GM19438 (cell line): ENCODE data around the gene KEL.

Experiments used
- ATAC-seq: cut with Tn5 transposase; IDR thresholded peaks from one replicate; pipeline ENCODE4 v1.9.1; 2021; ENCODE audit warnings: low read depth; ENCODE audit not compliant: unreplicated experiment

KEL gene

GRCh38 chr7:142962991-142963390 lies 828 bp upstream of the KEL start:
- ATAC-seq, result no peak

GRCh38 chr7:142961595-142961972 lies 579 bp downstream of the KEL start:
- ATAC-seq, result no peak

DNA sequence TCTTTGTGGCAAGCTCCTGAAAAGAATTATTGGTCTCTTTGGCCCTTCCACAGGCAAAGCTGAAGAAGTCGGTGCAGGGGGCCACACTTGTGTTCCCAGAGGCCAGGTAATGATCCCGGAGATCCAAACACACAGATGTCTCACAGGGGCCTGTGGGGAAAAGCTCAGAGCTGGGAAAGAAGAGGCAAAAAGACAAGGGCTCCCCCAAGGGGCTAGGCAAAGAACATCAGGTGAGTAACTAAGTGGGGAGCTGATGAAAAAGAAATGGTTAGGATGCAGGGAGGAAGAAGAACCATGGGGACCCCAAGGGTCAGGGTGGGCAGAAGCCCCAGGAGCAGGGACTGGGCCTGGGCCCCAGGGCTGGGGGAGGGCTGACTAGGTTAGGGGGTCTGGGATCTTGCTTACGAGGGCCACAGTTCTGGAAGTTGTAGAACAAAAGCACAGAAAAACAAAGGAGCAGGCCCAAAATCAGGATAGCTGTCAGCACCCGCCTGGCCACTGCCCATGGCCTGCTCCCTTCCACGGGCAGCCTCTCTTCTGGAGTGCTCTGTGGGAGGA lies 1.1 kb downstream of the KEL start:
- no peak for ATAC-seq

DNA sequence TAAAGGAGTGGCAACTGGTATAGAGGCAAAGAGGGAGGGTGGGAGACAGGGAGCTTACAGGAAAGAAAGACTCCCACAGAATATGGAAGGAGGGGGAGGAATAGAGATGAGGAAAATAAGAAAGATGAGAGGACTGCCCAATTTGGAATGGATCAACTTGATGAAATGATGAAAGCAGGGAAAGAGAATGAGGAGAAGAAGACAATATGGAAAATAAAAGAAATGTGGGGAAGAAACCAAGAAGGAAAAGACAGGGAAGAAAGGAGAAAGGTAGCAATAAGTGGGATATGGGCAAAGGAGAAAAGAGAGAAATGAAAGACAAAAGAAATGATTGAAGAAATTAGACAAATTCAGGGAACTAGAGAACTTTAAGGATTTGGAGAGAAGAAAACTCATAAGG lies 3.0 kb downstream of the KEL start:
- no peak for ATAC-seq

GRCh38 chr7:142957723-142958122 lies 4.4 kb downstream of the KEL start:
- ATAC-seq, result no peak

GRCh38 chr7:142956951-142957623 lies 5.1 kb downstream of the KEL start:
- no peak for ATAC-seq

- ATAC-seq, result no peak
These were observed 7.4 kb downstream of the KEL start for GRCh38 chr7:142954680-142955268.

GRCh38 chr7:142950235-142950634 lies 11.9 kb downstream of the KEL start:
- ATAC-seq, result no peak

GRCh38 chr7:142948603-142949002 lies 13.6 kb downstream of the KEL start:
- ATAC-seq, result no peak

DNA sequence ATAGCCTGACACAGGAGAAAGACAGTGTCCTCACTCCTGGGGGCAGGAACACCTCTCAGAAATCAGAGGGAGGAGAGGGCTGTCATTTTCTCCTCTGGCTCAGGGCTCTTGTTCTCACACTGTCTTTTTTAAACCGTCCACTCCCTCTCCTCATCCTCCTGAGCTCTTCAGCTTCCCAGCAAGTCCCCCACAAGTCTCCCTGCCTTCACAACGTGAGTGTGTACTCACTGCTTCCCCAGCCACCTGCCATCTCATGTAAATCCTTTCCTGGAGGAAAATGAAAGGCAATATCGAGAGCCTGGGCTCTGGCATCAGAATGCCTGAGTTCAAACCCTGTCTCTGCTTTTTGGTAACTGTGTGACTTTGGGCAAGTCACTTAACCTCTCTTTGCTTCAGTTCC lies 17.2 kb downstream of the KEL start:
- ATAC-seq, result no peak

GRCh38 chr7:142943706-142944268 lies 18.4 kb downstream of the KEL start:
- ATAC-seq, result no peak

GRCh38 chr7:142942746-142943145 lies 19.4 kb downstream of the KEL start:
- ATAC-seq, result no peak

DNA sequence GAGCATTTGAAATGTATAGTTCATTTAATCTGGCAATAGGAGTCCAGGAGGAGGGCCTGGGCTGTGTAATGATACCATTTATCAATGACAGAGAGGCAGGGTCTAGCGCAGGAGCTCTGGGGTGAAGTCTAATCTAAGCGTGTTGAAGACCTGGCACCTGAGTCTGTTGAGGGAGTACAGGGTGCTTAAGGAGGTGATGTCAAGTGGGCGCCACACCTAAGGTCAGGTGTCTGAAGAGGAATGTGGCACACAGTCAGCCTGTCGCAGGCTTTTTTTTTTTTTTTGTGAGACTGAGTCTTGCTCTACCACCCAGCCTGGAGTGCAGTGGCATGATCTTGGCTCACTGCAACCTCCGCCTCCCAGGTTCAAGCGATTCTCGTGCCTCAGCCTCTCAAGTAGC lies 20.6 kb downstream of the KEL start:
- no peak for ATAC-seq

DNA sequence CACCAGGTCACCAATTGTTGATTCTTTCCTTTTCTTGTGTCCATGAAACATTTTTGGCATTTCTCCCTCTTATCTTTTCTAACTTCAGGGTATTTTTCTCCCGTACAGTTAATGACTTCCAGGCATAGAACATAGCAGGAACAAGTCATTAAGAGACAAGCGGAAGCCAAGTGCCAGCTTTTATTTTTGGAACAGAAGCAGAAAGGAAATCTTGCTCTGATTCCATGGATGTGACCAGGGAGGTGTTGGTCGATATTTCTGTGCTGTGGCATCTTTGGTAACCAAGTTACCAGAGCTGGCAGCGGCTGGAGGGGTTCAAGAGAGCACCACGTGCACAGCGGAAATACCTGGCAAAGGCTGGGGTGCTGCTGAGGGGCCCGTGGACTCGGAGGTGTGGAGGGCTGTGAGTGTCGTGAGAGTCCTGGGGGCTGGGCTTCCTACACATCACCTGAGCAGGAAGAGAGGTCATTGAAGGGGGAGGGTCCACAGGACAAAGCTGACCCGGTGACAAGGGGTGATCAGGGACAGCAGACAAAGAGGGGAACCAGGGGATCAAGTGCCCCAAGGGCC lies 21.1 kb downstream of the KEL start:
- ATAC-seq, result no peak

DNA sequence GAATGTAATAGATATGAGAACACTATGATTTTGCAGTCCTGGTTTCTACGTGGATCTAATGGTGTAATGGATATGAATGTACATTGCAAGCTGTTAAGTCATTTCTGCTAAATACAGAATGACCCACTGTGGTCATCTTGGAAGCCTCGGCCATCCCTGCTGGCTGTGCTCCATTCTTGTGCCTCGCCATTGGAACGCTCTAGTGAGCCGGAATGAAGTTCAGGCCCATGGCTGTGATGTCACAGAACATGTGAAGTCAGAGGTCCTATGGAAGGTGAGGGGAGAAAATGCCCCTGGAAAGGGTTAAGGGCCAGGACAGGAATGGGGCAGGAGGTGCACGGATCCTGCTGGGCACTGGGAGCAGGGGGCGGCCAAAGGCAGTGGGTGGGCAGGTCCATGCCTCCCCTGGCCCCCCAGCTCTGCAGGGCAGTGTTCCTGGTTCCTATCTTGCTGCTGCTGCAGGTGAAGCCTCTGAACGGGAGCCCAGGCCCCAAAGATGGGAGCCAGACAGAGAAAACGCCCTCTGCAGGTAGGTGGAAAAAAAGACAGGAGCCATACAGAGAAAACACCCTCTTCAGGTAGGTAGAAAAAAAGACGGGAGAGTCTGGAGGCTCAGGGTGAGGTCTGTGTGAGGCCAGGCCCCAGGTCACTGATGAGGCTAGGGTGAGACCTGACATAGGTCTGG lies 22.8 kb downstream of the KEL start, which contains the start of gene LLCFC1:
LLCFC1 (plus strand) TSS at position 259 of the 685 bp plus-strand sequence; CDS start at position 397, 138 bp downstream.
- no peak for ATAC-seq

GRCh38 chr7:142938611-142939010 lies 23.6 kb downstream of the KEL start:
- ATAC-seq, result no peak

- ATAC-seq, result no peak
These were observed 26.1 kb downstream of the KEL start for GRCh38 chr7:142935941-142936565.

- ATAC-seq, result no peak
These were observed 28.1 kb downstream of the KEL start for GRCh38 chr7:142934056-142934455.

DNA sequence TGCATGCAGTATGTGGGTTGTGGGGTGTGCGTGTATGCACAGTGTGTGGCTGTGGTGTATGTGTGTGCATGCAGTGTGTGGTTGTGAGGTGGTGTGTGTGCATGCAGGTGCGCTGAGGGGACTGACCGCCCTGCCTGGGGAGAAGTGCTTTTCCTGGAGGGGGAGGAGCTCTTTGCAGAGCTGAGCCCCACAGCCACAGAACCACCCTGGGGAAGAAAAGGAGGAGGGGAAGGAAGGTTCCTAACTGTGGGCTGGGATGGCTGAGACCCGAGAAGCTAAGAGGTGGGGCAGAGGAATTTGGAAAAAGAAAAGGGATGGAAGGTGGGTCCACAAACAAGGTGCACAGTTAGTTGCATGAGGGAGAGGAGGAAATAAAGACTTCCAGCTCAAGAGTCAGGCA lies 28.5 kb downstream of the KEL start, which contains the start of gene TRPV5:
TRPV5 (minus strand) TSS at position 123 of the 400 bp plus-strand sequence. CDS start 287 bp downstream, outside the sequence.
- ATAC-seq, result no peak

DNA sequence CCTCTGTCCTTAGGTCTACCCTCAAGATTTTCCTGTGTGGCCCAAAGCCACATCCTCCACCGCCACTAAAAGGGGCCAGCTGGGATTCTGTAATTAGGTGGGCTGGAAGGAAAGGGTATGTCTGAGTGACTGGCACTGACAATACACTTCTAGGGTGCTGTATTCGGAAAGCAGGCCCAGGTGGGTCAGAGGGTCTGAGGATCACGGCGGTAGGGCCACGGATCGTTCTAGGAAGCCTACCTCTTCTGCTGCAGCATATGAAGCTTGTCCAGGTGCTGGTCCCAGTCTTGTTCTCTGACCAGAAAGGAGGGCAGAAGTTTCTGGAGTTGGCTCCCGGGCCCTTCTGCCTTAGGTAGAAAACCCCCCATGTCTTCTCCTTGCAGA lies 29.1 kb downstream of the KEL start:
- no peak for ATAC-seq
